Rectal smooth muscle tissue (tissue), 1 donor: ENCODE results near the gene MFAP1.
A peak's percentile ranks its signal among the peaks of the same experiment; 100 is the strongest.
"Not testable (repeated sequence)": the region's sequence is repeated elsewhere in the genome, so short reads cannot be mapped to it uniquely, and the experiment has no call there.

Experiments
- H3K27ac ChIP-seq: one replicate; pipeline ENCODE4 v1.7.0; 2013; ENCODE audit warnings: low read depth, low read length, inconsistent platforms
- H3K27me3 ChIP-seq: one replicate; pipeline ENCODE4 v1.7.0; 2013; ENCODE audit warnings: low read length; ENCODE audit not compliant: control insufficient read depth, insufficient read depth
- H3K36me3 ChIP-seq: one replicate; pipeline ENCODE4 v1.7.0; 2013; ENCODE audit warnings: low read length; ENCODE audit not compliant: control insufficient read depth, insufficient read depth
- H3K4me1 ChIP-seq: one replicate; pipeline ENCODE4 v1.7.0; 2013; ENCODE audit warnings: low read length; ENCODE audit not compliant: control insufficient read depth, insufficient read depth
- H3K4me3 ChIP-seq: one replicate; pipeline ENCODE4 v1.7.0; 2013; ENCODE audit warnings: low read length
- H3K9ac ChIP-seq: one replicate; pipeline ENCODE4 v1.7.0; 2013; ENCODE audit warnings: low read length

Gene MFAP1

GRCh38 chr15:43824302-43825246 is at the start of gene MFAP1:
MFAP1 (minus strand) TSS chr15:43824690; CDS start chr15:43824569, 121 bp downstream.
- peak within 1 kb of the TSS; percentile 91 for H3K9ac ChIP-seq
- H3K4me3 ChIP-seq, result peak within 1 kb of the TSS; percentile 98
- H3K4me1 ChIP-seq, result no peaks in the 10 kb centered on the region
- no peaks in the 10 kb centered on the region for H3K36me3 ChIP-seq
- H3K27me3 ChIP-seq, result no peaks in the 10 kb centered on the region
- H3K27ac ChIP-seq, result peak within 1 kb of the TSS; percentile 85

- no peak overlapping the region for H3K27ac ChIP-seq
- no peaks in the 10 kb centered on the region for H3K27me3 ChIP-seq
- no peak overlapping the region for H3K9ac ChIP-seq
- H3K36me3 ChIP-seq, result no peaks in the 10 kb centered on the region
- no peak overlapping the region for H3K4me3 ChIP-seq
- H3K4me1 ChIP-seq, result no peaks in the 10 kb centered on the region
Observed at GRCh38 chr15:43873651-43874050, 49.2 kb upstream of the MFAP1 start.

- H3K9ac ChIP-seq, result no peak overlapping the region
- H3K4me1 ChIP-seq, result no peaks in the 10 kb centered on the region
- no peaks in the 10 kb centered on the region for H3K27me3 ChIP-seq
- no peaks in the 10 kb centered on the region for H3K36me3 ChIP-seq
- no peak overlapping the region for H3K4me3 ChIP-seq
- H3K27ac ChIP-seq, result no peak overlapping the region
Observed at GRCh38 chr15:43872416-43873020, 48.0 kb upstream of the MFAP1 start.

- Histone ChIP-seq H3K27ac (no peak overlapping the region), H3K4me3 (no peak overlapping the region), H3K36me3 (no peaks in the 10 kb centered on the region), H3K9ac (no peak overlapping the region), H3K4me1 (no peaks in the 10 kb centered on the region), H3K27me3 (no peaks in the 10 kb centered on the region)
Observed at GRCh38 chr15:43871835-43872234, 47.3 kb upstream of the MFAP1 start.

GRCh38 chr15:43868406-43868805 is 43.9 kb upstream of the MFAP1 start:
- no peaks in the 10 kb centered on the region for H3K4me1 ChIP-seq
- H3K27ac ChIP-seq, result no peak overlapping the region
- H3K9ac ChIP-seq, result no peak overlapping the region
- no peaks in the 10 kb centered on the region for H3K27me3 ChIP-seq
- H3K4me3 ChIP-seq, result no peak overlapping the region
- H3K36me3 ChIP-seq, result no peaks in the 10 kb centered on the region

- Histone ChIP-seq H3K27ac (no peak overlapping the region), H3K9ac (no peak overlapping the region), H3K36me3 (no peaks in the 10 kb centered on the region), H3K4me1 (no peaks in the 10 kb centered on the region), H3K4me3 (no peak overlapping the region), H3K27me3 (no peaks in the 10 kb centered on the region)
Observed at GRCh38 chr15:43867096-43867495, 42.6 kb upstream of the MFAP1 start.

GRCh38 chr15:43866636-43867035 is 42.1 kb upstream of the MFAP1 start:
- not testable (repeated sequence) for H3K27me3 ChIP-seq, H3K4me3 ChIP-seq, H3K27ac ChIP-seq, H3K36me3 ChIP-seq, H3K4me1 ChIP-seq, H3K9ac ChIP-seq

GRCh38 chr15:43859546-43859945 is 35.1 kb upstream of the MFAP1 start:
- H3K27me3 ChIP-seq, result no peaks in the 10 kb centered on the region
- no peaks in the 10 kb centered on the region for H3K36me3 ChIP-seq
- no peak overlapping the region for H3K9ac ChIP-seq
- H3K4me3 ChIP-seq, result no peak overlapping the region
- no peaks in the 10 kb centered on the region for H3K4me1 ChIP-seq
- no peak overlapping the region for H3K27ac ChIP-seq

GRCh38 chr15:43854801-43855200 is 30.3 kb upstream of the MFAP1 start:
- Histone ChIP-seq H3K27me3 (no peaks in the 10 kb centered on the region), H3K9ac (no peak overlapping the region), H3K36me3 (no peaks in the 10 kb centered on the region), H3K27ac (no peak overlapping the region), H3K4me1 (no peaks in the 10 kb centered on the region), H3K4me3 (no peak overlapping the region)

GRCh38 chr15:43852607-43853006 is 28.1 kb upstream of the MFAP1 start:
- no peaks in the 10 kb centered on the region for H3K36me3 ChIP-seq
- no peak overlapping the region for H3K9ac ChIP-seq
- no peak overlapping the region for H3K27ac ChIP-seq
- no peaks in the 10 kb centered on the region for H3K4me1 ChIP-seq
- H3K27me3 ChIP-seq, result no peaks in the 10 kb centered on the region
- H3K4me3 ChIP-seq, result no peak overlapping the region

- no peaks in the 10 kb centered on the region for H3K27me3 ChIP-seq
- no peak overlapping the region for H3K27ac ChIP-seq
- no peak overlapping the region for H3K9ac ChIP-seq
- no peak overlapping the region for H3K4me3 ChIP-seq
- H3K4me1 ChIP-seq, result no peaks in the 10 kb centered on the region
- H3K36me3 ChIP-seq, result no peaks in the 10 kb centered on the region
Observed at GRCh38 chr15:43851251-43851650, 26.8 kb upstream of the MFAP1 start.

- no peaks in the 10 kb centered on the region for H3K27me3 ChIP-seq
- no peaks in the 10 kb centered on the region for H3K36me3 ChIP-seq
- H3K27ac ChIP-seq, result no peak overlapping the region
- no peaks in the 10 kb centered on the region for H3K4me1 ChIP-seq
- H3K9ac ChIP-seq, result no peak overlapping the region
- no peak overlapping the region for H3K4me3 ChIP-seq
Observed at GRCh38 chr15:43845421-43845820, 20.9 kb upstream of the MFAP1 start.

GRCh38 chr15:43832485-43832884 is 8.0 kb upstream of the MFAP1 start:
- not testable (repeated sequence) for H3K36me3 ChIP-seq, H3K27me3 ChIP-seq, H3K27ac ChIP-seq

More at GRCh38 chr15:43832485-43832884, 8.0 kb upstream of the MFAP1 start:
- H3K4me3 ChIP-seq, H3K4me1 ChIP-seq, H3K9ac ChIP-seq: not testable (repeated sequence)
